K562 (cell line): ENCODE results near the gene HSPA8. TPM values are rescaled to one million over a fixed set of nuclear protein-coding genes. Genes with fewer than 3 reads are reported as not detected.
A peak's percentile ranks its signal among the peaks of the same experiment; 100 is the strongest.

ENCODE experiments used
- CCAR2 ChIP-seq: fragments of 200-400 bp; formaldehyde crosslinking; IDR thresholded peaks from 2 replicates; pipeline ENCODE4 v1.6.1; 2017; ENCODE audit warnings: mild to moderate bottlenecking, low read depth, low read length
- ELF1 ChIP-seq: fragments of 200-800 bp; sonication (Bioruptor generic); IDR thresholded peaks from 2 replicates; pipeline ENCODE4 v1.6.1; 2016; ENCODE audit warnings: missing genetic modification characterization, missing compliant biosample characterization
- GTF2A2 ChIP-seq: IDR thresholded peaks from 2 replicates; pipeline ENCODE4 v1.6.1; 2016; ENCODE audit warnings: mild to moderate bottlenecking, missing genetic modification characterization, missing compliant biosample characterization
- KDM5B ChIP-seq: fragments of 200-600 bp; sonication (generic); IDR thresholded peaks from 2 replicates; pipeline ENCODE4 v1.6.1; 2012; ENCODE audit warnings: low read depth, mild to moderate bottlenecking, moderate library complexity, low read length, control low read depth, inconsistent platforms; ENCODE audit not compliant: insufficient replicate concordance
- MBD2 ChIP-seq: sonication (generic); IDR thresholded peaks from 2 replicates; pipeline ENCODE4 v1.6.1; 2016; ENCODE audit warnings: low read depth, borderline replicate concordance
- ZBTB11 ChIP-seq, 3 experiments: fragments of 200-800 bp in 1 of 3; fragments of 250-450 bp in 1 of 3; fragments of 450-650 bp in 1 of 3; sonication (Bioruptor Pico) in 1 of 3; sonication (Bioruptor generic) in 1 of 3; formaldehyde crosslinking in 1 of 3; IDR thresholded peaks; 2 replicates each; pipeline versions ENCODE4 v1.6.1 to v1.8.0; 2016 to 2022; ENCODE audit warnings: mild to moderate bottlenecking in 2 of 3, missing genetic modification characterization in 2 of 3, missing compliant biosample characterization in 1 of 3, moderate library complexity in 1 of 3
- polyA plus RNA-seq, 8 experiments: library from polyadenylated mRNA; depleted of rRNA in 4 of 8; stranded (reverse) in 5 of 8; unstranded in 3 of 8; fragments of >200 nt; fragmentation: Nextera tagmentation in 2 of 8; fragmentation: Illumina TruSeq in 1 of 8; extraction: Ambion mirVana in 2 of 8; extraction: Trizol in 1 of 8; gene quantifications; 2 replicates each; pipeline versions ENCODE4 v1.2.1 to v1.2.3, GENCODE V29; 2011 to 2014; ENCODE audit warnings: inconsistent platforms in 1 of 8, missing spikeins in 1 of 8
- total RNA-seq, 7 experiments: library from RNA; depleted of rRNA in 6 of 7; stranded (reverse); fragments of >200 nt in 6 of 7; fragmentation: Illumina TruSeq in 2 of 7; extraction: Trizol in 2 of 7; gene quantifications; 2 replicates each; pipeline versions ENCODE4 v1.2.1 to v1.2.3, GENCODE V29; 2011 to 2021; ENCODE audit warnings: low replicate concordance in 1 of 7
- TF ChIP-seq, protein P1 (sequence below), 2 experiments: fragments of 200-800 bp in 1 of 2; sonication (Bioruptor generic) in 1 of 2; sonication (generic) in 1 of 2; formaldehyde crosslinking in 1 of 2; IDR thresholded peaks in 1 of 2; conservative IDR thresholded peaks in 1 of 2; 2 replicates each; pipeline versions ENCODE4 v1.5.0 to v1.6.1; 2016 to 2020; ENCODE audit warnings: missing compliant biosample characterization in 1 of 2, missing genetic modification characterization in 1 of 2, missing genetic modification reagents in 1 of 2
- TF ChIP-seq, protein P2 (sequence below): fragments of 250-450 bp; sonication (Bioruptor Pico); IDR thresholded peaks from 2 replicates; pipeline ENCODE4 v1.4.0; 2020
- TF ChIP-seq, protein P3 (sequence below), 3 experiments: fragments of 200-800 bp in 1 of 3; sonication (Bioruptor generic) in 1 of 3; sonication (generic) in 1 of 3; formaldehyde crosslinking in 1 of 3; IDR thresholded peaks; 2 replicates each; pipeline versions ENCODE4 v1.6.1 to v1.8.0; 2016 to 2022; ENCODE audit warnings: mild to moderate bottlenecking in 2 of 3, missing compliant biosample characterization in 2 of 3, missing genetic modification characterization in 2 of 3, missing genetic modification reagents in 1 of 3

Gene HSPA8
- total and polyA plus RNA-seq, 9 of the 15 experiments (the other 6 are each of a cell fraction or from before 2014, with no cell fraction given): 1,250 to 3,966 (median 2,773) TPM

DNA sequence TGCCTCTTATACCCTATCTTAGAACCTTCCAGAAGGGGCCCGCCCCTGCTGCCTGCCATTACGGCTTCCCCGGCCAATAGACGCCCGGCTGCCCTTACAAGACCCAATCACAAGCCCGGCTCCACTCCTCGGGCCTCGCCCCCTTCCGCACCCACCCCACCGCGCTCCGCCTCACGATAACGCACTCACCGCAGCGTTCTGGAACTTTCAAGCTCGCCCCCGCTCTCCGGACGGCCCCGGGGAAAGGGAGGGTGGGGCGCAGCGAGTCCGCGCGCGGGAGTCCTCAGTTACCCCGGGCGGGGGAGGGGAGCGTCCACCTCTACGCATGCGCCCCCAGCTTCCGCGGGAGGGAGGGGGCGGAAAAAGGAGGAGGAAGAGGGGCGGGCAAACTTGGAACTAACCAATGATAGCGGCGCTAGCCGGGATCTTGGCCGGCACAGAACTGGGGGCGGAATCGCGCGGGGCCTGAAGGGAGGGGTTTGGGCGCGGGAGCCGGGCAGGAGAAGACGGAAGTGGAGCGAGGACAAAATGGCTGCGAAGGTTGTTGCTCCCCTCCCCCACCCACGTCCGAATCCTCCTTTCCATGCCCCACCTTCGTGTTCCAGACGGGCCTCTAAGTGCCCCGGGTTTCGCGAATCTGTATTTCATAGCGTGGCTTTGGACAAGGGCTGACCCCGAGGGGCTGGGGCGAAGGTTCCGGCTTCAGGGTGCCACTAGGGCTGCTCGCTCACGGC, 389 bp upstream of the HSPA8 start (continued):
- peak in 1 of 3 experiments; percentile 64; a peak in 2 of 6 replicates for TF ChIP-seq ZBTB11 (CRISPR knock-in tag; IDR thresholded peaks at IDR 0.05)
- TF ChIP-seq, protein P1, sequence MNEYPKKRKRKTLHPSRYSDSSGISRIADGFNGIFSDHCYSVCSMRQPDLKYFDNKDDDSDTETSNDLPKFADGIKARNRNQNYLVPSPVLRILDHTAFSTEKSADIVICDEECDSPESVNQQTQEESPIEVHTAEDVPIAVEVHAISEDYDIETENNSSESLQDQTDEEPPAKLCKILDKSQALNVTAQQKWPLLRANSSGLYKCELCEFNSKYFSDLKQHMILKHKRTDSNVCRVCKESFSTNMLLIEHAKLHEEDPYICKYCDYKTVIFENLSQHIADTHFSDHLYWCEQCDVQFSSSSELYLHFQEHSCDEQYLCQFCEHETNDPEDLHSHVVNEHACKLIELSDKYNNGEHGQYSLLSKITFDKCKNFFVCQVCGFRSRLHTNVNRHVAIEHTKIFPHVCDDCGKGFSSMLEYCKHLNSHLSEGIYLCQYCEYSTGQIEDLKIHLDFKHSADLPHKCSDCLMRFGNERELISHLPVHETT (CRISPR knock-in tag; conservative IDR thresholded peaks at IDR 0.05 in 1 of 2, IDR thresholded peaks at IDR 0.05 in 1 of 2): peak in 1 of 2 experiments; percentile 75; a peak in 2 of 4 replicates
- TF ChIP-seq GTF2A2 (tag): 0 out of 2 replicates have a peak, but pooled peaks have one; percentile 8
- TF ChIP-seq, protein P2, sequence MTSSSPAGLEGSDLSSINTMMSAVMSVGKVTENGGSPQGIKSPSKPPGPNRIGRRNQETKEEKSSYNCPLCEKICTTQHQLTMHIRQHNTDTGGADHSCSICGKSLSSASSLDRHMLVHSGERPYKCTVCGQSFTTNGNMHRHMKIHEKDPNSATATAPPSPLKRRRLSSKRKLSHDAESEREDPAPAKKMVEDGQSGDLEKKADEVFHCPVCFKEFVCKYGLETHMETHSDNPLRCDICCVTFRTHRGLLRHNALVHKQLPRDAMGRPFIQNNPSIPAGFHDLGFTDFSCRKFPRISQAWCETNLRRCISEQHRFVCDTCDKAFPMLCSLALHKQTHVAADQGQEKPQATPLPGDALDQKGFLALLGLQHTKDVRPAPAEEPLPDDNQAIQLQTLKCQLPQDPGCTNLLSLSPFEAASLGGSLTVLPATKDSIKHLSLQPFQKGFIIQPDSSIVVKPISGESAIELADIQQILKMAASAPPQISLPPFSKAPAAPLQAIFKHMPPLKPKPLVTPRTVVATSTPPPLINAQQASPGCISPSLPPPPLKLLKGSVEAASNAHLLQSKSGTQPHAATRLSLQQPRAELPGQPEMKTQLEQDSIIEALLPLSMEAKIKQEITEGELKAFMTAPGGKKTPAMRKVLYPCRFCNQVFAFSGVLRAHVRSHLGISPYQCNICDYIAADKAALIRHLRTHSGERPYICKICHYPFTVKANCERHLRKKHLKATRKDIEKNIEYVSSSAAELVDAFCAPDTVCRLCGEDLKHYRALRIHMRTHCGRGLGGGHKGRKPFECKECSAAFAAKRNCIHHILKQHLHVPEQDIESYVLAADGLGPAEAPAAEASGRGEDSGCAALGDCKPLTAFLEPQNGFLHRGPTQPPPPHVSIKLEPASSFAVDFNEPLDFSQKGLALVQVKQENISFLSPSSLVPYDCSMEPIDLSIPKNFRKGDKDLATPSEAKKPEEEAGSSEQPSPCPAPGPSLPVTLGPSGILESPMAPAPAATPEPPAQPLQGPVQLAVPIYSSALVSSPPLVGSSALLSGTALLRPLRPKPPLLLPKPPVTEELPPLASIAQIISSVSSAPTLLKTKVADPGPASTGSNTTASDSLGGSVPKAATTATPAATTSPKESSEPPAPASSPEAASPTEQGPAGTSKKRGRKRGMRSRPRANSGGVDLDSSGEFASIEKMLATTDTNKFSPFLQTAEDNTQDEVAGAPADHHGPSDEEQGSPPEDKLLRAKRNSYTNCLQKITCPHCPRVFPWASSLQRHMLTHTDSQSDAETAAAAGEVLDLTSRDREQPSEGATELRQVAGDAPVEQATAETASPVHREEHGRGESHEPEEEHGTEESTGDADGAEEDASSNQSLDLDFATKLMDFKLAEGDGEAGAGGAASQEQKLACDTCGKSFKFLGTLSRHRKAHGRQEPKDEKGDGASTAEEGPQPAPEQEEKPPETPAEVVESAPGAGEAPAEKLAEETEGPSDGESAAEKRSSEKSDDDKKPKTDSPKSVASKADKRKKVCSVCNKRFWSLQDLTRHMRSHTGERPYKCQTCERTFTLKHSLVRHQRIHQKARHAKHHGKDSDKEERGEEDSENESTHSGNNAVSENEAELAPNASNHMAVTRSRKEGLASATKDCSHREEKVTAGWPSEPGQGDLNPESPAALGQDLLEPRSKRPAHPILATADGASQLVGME (CRISPR knock-in tag): no peak
- TF ChIP-seq, protein P3, sequence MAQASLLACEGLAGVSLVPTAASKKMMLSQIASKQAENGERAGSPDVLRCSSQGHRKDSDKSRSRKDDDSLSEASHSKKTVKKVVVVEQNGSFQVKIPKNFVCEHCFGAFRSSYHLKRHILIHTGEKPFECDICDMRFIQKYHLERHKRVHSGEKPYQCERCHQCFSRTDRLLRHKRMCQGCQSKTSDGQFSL (CRISPR knock-in tag; IDR thresholded peaks at IDR 0.05): no peak
- TF ChIP-seq, protein P3 (tag; IDR thresholded peaks at IDR 0.05): peak in 1 of 2 experiments; percentile 47; a peak in 1 of 4 replicates
- peak; percentile 2 for TF ChIP-seq KDM5B
- peak; percentile 53; the same call in 1 of the 2 replicates for TF ChIP-seq MBD2
- TF ChIP-seq ELF1: peak; percentile 93
- no peak for TF ChIP-seq CCAR2
